GM18520 (cell line): ENCODE data around the gene SLX4IP.

Source experiments
- ATAC-seq: cut with Tn5 transposase; IDR thresholded peaks from one replicate; pipeline ENCODE4 v1.9.1; 2021; ENCODE audit not compliant: unreplicated experiment

The SLX4IP gene

GRCh38 chr20:10672624-10673127 is 237.6 kb downstream of the SLX4IP start:
- ATAC-seq, result no peak

GRCh38 chr20:10673176-10673841 is 238.2 kb downstream of the SLX4IP start:
- no peak for ATAC-seq

- peak; percentile 47 for ATAC-seq
Observed at GRCh38 chr20:10673842-10674683, 239.0 kb downstream of the SLX4IP start, which contains the start of gene JAG1. JAG1 (minus strand) TSS chr20:10673999; CDS start chr20:10673530, 469 bp downstream.

GRCh38 chr20:10674684-10675449 is 239.8 kb downstream of the SLX4IP start:
- peak; percentile 27 for ATAC-seq

GRCh38 chr20:10675450-10675848 is 240.3 kb downstream of the SLX4IP start:
- no peak for ATAC-seq

- ATAC-seq, result no peak
Observed at GRCh38 chr20:10676518-10676917, 241.4 kb downstream of the SLX4IP start.
